Karpas-422 (cell line): ENCODE results near the gene PRXL2B. TPM values are rescaled to one million over a fixed set of nuclear protein-coding genes. Genes with fewer than 3 reads are reported as not detected.
A peak's percentile ranks its signal among the peaks of the same experiment; 100 is the strongest.

Source experiments
- DNase-seq: peaks from one replicate; pipeline ENCODE4 v3.0.0-alpha.2; 2015
- H2AFZ ChIP-seq: fragments of 200-600 bp; sonication (generic); 2 replicates; pipeline ENCODE4 v1.6.1; 2014; ENCODE audit warnings: antibody characterized with exemption, low read length, mixed read lengths
- H3K27ac ChIP-seq: fragments of 200-600 bp; sonication (generic); 2 replicates; pipeline ENCODE4 v1.5.1; 2014; ENCODE audit warnings: mild to moderate bottlenecking, low read length, moderate library complexity
- H3K27me3 ChIP-seq: fragments of 200-600 bp; sonication (generic); 2 replicates; pipeline ENCODE4 v1.6.1; 2014; ENCODE audit warnings: low read length, mixed read lengths
- H3K36me3 ChIP-seq: fragments of 200-600 bp; sonication (generic); 2 replicates; pipeline ENCODE4 v1.6.1; 2014; ENCODE audit warnings: low read length, mixed read lengths; ENCODE audit not compliant: insufficient read depth
- H3K4me1 ChIP-seq: fragments of 200-600 bp; sonication (generic); 2 replicates; pipeline ENCODE4 v1.6.1; 2014; ENCODE audit warnings: mild to moderate bottlenecking, low read length, mixed read lengths
- H3K4me2 ChIP-seq: fragments of 200-600 bp; sonication (generic); 2 replicates; pipeline ENCODE4 v1.6.1; 2014; ENCODE audit warnings: low read length, low read depth, mild to moderate bottlenecking; ENCODE audit not compliant: poor library complexity, severe bottlenecking
- H3K4me3 ChIP-seq: fragments of 200-600 bp; sonication (generic); 2 replicates; pipeline ENCODE4 v1.5.1; 2014; ENCODE audit warnings: mild to moderate bottlenecking, antibody characterized with exemption, low read length, mixed read lengths
- H3K79me2 ChIP-seq: fragments of 200-600 bp; sonication (generic); 2 replicates; pipeline ENCODE4 v1.6.1; 2014; ENCODE audit warnings: mild to moderate bottlenecking, low read length, mixed read lengths
- H3K9ac ChIP-seq: fragments of 200-600 bp; sonication (generic); 2 replicates; pipeline ENCODE4 v1.6.0; 2014; ENCODE audit warnings: low read length
- H3K9me2 ChIP-seq: fragments of 200-600 bp; sonication (generic), shearing (Covaris generic); replicated peaks from 2 replicates; pipeline ENCODE4 v1.6.0; 2014; ENCODE audit warnings: mild to moderate bottlenecking, low read length, moderate library complexity; ENCODE audit not compliant: insufficient read depth
- H3K9me3 ChIP-seq: fragments of 300-700, 200-600 bp; sonication (generic); 2 replicates; pipeline ENCODE4 v1.6.1; 2014; ENCODE audit warnings: low read length, mixed read lengths
- H4K20me1 ChIP-seq: fragments of 200-600 bp; sonication (generic); 2 replicates; pipeline ENCODE4 v1.6.1; 2014; ENCODE audit warnings: mild to moderate bottlenecking, antibody characterized with exemption, low read length, low read depth; ENCODE audit not compliant: insufficient read depth
- total RNA-seq: library from RNA; depleted of rRNA; stranded (reverse); fragments of >200 nt; shearing (Covaris generic); gene quantifications from 2 replicates; pipeline ENCODE4 v1.2.3, GENCODE V29; 2014; ENCODE audit warnings: low replicate concordance

The PRXL2B gene
- total RNA-seq, 1 experiment from 2014 or later, result 0.89 TPM

DNA sequence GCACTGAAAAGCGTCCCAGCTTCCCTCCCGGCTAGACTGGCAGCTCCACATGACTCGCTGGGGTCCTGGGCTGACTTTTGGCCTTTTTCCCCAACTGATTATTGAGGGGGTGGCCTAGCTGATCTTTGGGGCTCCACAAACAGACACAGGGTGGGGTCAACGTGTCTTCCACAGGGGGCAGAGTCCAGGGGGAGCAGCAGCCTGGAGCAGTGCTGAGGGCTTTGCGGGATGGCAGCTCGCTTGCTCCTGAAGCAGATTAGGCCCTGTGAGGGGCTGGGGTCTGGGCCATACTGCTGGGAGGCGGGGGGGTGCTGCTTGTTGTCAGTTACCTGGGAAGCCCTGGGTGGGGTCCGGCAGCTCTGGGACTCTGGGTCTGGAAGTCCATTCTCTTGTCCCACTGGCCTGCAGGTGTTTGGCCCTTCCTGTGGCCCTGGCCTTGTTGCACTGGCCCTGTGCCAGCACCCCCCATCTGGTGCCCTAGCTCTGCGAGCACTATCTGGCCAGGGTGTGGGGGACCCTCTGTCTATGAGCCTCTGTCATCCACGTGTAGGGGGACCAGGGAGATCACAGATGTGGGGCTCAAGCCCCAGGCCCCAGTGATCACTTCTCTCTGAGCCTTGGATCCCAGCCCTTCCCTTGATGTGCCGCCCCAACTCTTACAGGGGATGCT, 44.2 kb upstream of the PRXL2B start:
- no peaks in the 10 kb centered on the region for H3K36me3 ChIP-seq
- no peak for DNase-seq
- H3K9me2 ChIP-seq, result no peaks in the 10 kb centered on the region
- H3K27ac ChIP-seq, result no peak overlapping the region
- peaks cover 17% of the 10 kb centered on the region for H3K4me1 ChIP-seq
- no peaks in the 10 kb centered on the region for H4K20me1 ChIP-seq
- H3K79me2 ChIP-seq, result no peaks in the 10 kb centered on the region
- no peaks in the 10 kb centered on the region for H3K27me3 ChIP-seq
- H3K4me3 ChIP-seq, result no peak overlapping the region
- no peak overlapping the region for H2AFZ ChIP-seq
- no peaks in the 10 kb centered on the region for H3K9me3 ChIP-seq
- H3K4me2 ChIP-seq, result no peak overlapping the region
- H3K9ac ChIP-seq, result no peak overlapping the region

DNA sequence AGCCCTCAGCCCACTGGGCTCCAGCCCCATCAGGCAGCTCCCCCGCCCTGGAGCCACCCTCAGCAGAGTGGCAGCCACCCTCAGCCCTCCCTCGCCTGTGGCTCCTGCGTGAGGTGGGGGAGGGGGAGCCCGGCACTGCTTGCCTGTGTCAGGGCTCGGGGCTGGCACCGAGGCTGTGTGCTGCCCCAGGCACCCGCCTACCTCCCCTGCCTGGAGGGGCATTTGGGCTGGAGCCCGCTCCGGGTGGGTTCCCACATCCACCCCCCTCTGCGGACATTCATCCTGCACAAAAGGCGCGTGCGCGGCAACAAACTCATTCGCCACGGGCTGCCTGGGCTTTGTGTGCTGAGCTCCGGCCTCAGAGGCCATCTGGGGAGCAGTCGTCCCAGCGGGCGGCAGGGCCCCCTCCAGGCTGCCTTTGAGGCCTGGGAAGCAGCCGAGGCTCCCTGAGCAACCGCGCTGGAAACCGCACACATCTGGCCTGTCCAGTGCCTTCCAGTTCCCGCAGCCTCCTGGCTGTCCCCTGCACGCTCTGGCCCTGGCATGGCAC, 43.0 kb upstream of the PRXL2B start:
- Histone ChIP-seq H3K4me3 (no peak overlapping the region), H3K9ac (no peak overlapping the region), H3K9me2 (no peaks in the 10 kb centered on the region), H4K20me1 (no peaks in the 10 kb centered on the region), H3K4me1 (peaks cover 29% of the 10 kb centered on the region), H3K4me2 (no peak overlapping the region), H3K27me3 (no peaks in the 10 kb centered on the region), H3K9me3 (no peaks in the 10 kb centered on the region), H3K27ac (no peak overlapping the region), H3K36me3 (no peaks in the 10 kb centered on the region), H2AFZ (no peak overlapping the region), H3K79me2 (no peaks in the 10 kb centered on the region)
- no peak for DNase-seq

DNA sequence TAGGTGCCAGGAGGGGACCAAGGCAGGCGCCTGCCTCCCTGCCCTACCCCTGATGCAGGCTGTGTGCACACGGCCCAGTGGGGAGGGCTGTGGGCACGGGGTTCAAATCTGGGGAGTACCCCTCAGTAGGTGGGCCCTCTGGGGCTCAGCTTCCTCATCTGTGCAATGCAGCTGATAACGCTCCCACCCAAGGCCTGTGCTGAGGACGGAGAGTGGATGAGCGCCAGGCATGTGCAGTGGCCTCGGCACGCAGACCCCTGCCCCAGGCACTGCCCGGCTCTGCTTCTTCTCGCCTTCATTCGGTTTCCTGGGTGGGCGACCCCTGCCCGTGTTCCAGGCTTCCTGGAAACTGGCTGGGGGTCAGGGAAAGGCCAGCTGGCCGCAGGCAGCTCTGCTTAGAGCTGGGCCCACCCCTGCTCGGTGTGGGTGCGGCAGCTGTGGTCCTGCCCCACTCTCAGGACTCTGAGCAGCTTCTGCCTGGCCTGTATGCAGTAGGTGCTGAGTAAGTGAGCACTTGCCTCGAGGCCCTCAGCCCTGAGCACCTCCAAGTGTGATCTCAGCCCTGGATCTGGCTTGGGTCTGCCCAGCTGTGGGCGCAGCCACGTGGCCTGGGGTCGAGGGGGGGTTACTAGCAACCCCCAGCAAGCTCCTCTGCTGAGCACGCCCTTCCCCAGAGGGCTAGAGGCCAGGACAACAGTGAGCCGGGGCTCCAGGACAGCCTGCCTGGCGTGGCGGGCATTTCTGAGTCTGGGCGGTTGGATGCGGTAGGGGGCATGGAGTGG, 42.3 kb upstream of the PRXL2B start:
- Histone ChIP-seq H3K9ac (no peak overlapping the region), H3K9me2 (no peaks in the 10 kb centered on the region), H3K27ac (no peak overlapping the region), H2AFZ (no peak overlapping the region), H3K4me1 (peaks cover 36% of the 10 kb centered on the region), H3K4me2 (no peak overlapping the region), H3K4me3 (no peak overlapping the region), H3K36me3 (no peaks in the 10 kb centered on the region), H4K20me1 (no peaks in the 10 kb centered on the region), H3K9me3 (no peaks in the 10 kb centered on the region), H3K79me2 (no peaks in the 10 kb centered on the region), H3K27me3 (no peaks in the 10 kb centered on the region)
- no peak for DNase-seq

DNA sequence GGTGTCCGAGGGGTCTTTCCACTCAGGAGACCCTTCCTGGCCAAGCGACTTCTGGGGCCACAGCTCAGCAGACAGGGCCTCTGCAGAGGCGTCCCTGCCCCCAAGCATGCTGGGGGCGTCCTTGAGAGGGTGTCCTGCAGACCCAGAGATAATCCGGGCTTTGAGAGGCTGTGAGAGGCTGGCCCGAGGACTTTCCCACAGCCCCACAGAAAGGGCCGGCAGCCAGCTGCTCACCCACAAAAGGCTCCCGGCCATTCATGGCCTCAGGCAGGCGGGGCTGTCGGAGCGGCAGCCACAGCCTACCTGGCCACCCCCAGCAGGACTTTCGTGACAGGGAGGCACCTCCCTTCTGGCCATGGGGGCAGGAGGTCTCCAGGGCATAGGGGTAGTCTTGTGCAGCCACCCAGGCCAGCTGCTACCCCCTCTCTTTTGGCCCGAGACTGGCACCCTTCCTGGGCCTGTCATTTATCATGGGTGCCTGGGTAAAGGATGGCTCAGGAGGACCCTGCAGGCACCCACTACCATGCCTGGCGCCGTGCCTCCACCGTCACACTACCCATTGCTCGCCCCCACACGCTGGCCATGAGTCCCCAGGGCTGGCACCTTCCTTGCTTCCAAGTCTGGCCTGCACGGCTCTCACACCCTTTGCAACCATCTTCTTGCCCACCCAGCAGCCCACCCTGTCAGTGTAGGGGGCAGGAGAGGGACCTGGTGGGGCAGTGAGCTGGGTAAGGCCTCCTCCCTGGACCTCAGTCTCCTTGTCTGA, 41.5 kb upstream of the PRXL2B start:
- Histone ChIP-seq H3K27me3 (no peaks in the 10 kb centered on the region), H3K9ac (no peak overlapping the region), H2AFZ (no peak overlapping the region), H3K9me3 (no peaks in the 10 kb centered on the region), H4K20me1 (no peaks in the 10 kb centered on the region), H3K4me1 (peaks cover 38% of the 10 kb centered on the region), H3K4me3 (no peak overlapping the region), H3K79me2 (no peaks in the 10 kb centered on the region), H3K4me2 (no peak overlapping the region), H3K36me3 (no peaks in the 10 kb centered on the region), H3K9me2 (no peaks in the 10 kb centered on the region), H3K27ac (no peak overlapping the region)
- no peak for DNase-seq

DNA sequence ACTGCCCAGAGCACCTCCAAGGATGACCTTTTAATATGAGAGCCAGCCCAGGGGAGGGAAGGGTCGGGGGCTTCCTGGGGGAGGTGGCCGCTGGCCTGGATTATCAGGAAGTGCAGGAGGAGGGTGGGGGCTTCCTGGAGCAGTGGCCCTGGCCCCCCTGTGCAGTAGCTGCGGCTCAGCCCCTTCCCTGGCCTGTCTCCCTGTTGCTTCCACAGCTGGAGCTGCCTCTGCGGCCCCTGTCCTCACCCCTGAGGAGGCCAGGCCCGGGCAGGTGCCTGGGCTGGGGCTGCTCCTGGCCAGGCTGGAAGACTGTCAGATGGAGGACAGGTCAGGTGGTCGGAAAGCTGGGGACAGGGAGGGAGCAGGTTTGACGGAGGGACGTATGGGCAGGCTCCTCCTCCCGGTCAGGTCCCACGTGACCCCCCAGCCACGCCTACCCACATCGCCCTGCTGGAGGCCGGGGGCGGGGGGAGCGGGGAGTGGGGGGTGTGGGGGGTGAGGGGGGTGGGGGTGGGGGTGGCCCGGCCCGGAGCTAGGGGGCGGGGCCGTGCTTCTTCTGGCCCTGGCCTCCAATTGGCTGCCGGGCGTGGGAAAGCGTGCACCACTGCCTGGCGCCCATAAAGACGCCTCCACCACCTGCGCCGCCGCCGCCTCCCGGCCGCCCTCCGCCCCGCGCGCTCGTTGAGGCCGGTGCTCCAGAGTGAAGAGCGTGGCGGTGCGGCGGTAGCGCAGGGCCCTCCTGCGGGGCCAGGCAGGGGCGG, 40.6 kb upstream of the PRXL2B start:
- H3K27ac ChIP-seq, result peak overlapping the region; percentile 57
- no peaks in the 10 kb centered on the region for H3K9me2 ChIP-seq
- peak overlapping the region; percentile 71; the same call in 1 of the 2 replicates for H2AFZ ChIP-seq
- peak overlapping the region; percentile 75 for H3K4me3 ChIP-seq
- peak overlapping the region; percentile 79 for H3K9ac ChIP-seq
- H3K4me2 ChIP-seq, result peak overlapping the region; percentile 94
- H4K20me1 ChIP-seq, result no peaks in the 10 kb centered on the region
- DNase-seq, result peak; percentile 95
- no peaks in the 10 kb centered on the region for H3K27me3 ChIP-seq
- H3K9me3 ChIP-seq, result no peaks in the 10 kb centered on the region
- no peaks in the 10 kb centered on the region for H3K36me3 ChIP-seq
- peaks cover 38% of the 10 kb centered on the region for H3K4me1 ChIP-seq
- no peaks in the 10 kb centered on the region for H3K79me2 ChIP-seq

DNA sequence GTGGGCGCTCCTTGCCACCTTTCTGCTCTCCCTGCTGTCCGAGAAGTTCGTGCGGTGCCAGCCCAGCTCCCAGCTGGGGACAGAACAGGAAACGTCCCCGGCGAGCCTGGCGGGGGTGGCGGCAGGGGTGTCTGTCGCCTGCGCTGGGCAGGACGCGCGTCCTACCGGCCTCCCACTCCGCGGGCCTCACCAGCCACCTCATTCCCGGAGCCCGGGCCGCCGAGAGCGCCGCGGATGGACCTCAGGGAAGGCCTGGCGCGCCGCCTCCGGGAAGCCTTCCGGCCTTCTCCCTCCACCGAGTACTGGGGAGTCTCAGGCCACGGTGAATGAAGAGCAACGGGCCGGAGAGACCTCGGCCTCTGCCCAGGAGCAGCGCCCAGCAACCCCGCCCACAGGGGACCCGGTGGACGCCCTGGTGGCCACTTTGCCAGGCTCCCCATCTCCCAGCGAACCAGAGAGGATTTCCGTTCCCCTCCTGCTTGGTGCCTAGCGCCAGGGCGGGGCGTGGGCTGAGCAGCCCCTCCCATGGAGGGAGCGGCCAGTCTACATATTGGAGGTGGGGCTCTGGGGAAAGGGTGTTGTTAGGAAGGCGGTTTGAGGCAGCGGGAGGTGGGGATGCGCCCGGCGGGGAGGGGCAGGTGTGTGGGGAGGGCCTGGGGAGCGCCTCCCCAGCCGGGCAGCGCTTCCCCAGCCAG, 39.9 kb upstream of the PRXL2B start:
- H4K20me1 ChIP-seq, result no peaks in the 10 kb centered on the region
- H2AFZ ChIP-seq, result peak overlapping the region; percentile 36; the same call in 1 of the 2 replicates
- peaks cover 38% of the 10 kb centered on the region for H3K4me1 ChIP-seq
- peak; percentile 92 for DNase-seq
- H3K4me2 ChIP-seq, result peak overlapping the region; percentile 94
- H3K9me3 ChIP-seq, result no peaks in the 10 kb centered on the region
- H3K9ac ChIP-seq, result peak overlapping the region; percentile 79
- no peaks in the 10 kb centered on the region for H3K27me3 ChIP-seq
- no peaks in the 10 kb centered on the region for H3K36me3 ChIP-seq
- H3K79me2 ChIP-seq, result no peaks in the 10 kb centered on the region
- no peaks in the 10 kb centered on the region for H3K9me2 ChIP-seq
- peak overlapping the region; percentile 75 for H3K4me3 ChIP-seq
- H3K27ac ChIP-seq, result peak overlapping the region; percentile 87

DNA sequence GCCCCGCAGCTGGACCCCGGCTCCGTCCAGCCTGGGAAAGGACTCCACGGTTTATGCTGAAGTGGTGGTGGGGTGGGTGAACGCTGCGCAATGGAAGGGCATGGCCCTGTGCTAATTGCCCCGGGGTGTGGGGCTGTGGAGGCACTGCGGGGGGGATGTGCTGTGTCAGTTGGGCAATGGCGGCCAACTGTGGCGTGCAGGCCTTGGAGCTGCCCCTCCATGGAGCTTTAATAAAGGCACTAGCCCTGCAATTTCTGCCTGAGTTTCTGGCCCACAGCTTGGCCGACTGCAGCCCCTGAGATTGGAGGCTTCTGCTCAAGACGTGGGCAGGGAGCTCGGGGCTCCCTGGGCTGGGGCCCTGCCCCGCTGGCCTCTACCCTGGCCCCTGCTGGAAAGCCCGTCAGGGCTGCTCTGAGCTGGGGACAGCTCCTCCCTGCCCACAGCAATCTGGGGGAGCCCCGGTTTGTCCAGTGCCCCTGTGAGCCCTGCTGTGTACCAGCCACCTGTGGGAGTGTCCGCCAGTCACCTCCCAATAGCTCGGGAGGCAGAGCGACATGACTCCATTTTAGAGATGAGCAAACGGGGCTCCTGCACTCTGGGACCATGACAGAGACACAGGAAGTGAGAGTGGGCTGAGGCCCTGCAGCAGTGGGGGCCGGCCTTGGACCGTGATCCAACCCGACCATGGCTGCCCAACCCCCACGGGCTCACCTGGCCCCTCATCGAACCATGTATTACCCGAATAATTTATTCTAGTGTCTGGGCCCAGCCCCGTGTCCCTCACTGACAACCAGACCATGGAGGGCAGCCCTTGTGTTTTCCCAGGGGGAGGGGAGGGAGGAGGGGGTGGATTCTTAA, 39.1 kb upstream of the PRXL2B start:
- Histone ChIP-seq H3K9ac (peak overlapping the region; percentile 79), H3K9me2 (no peaks in the 10 kb centered on the region), H3K36me3 (no peaks in the 10 kb centered on the region), H2AFZ (no peak overlapping the region), H3K79me2 (no peaks in the 10 kb centered on the region), H3K4me1 (peaks cover 38% of the 10 kb centered on the region), H4K20me1 (no peaks in the 10 kb centered on the region), H3K27me3 (no peaks in the 10 kb centered on the region), H3K27ac (peak overlapping the region; percentile 87), H3K4me2 (peak overlapping the region; percentile 94), H3K4me3 (peak overlapping the region; percentile 75), H3K9me3 (no peaks in the 10 kb centered on the region)
- peak; percentile 74 for DNase-seq
